Fibroblast of lung (primary cell): Measurements from ENCODE around the gene EEFSEC. TPM values are rescaled to one million over a fixed set of nuclear protein-coding genes. Genes with fewer than 3 reads are reported as not detected.

ENCODE experiments used
- DNase-seq, 2 donors: peaks; one replicate each; pipeline versions ENCODE4 v3.0.0 to v3.0.0-alpha.2; 2010; ENCODE audit warnings: low read depth in 2 of 2
- H2AFZ ChIP-seq: 2 replicates; pipeline ENCODE4 v1.5.1; 2012; ENCODE audit warnings: low read length, control low read depth, inconsistent platforms
- H3K27ac ChIP-seq: 2 replicates; pipeline ENCODE4 v1.5.1; 2011; ENCODE audit warnings: low read length, control low read depth; ENCODE audit not compliant: insufficient read depth
- H3K27me3 ChIP-seq: 2 replicates; pipeline ENCODE4 v1.5.1; 2011; ENCODE audit warnings: mild to moderate bottlenecking, low read length; ENCODE audit not compliant: control insufficient read depth, insufficient read depth
- H3K36me3 ChIP-seq: 2 replicates; pipeline ENCODE4 v1.5.1; 2011; ENCODE audit warnings: low read length; ENCODE audit not compliant: control insufficient read depth, insufficient read depth
- H3K4me1 ChIP-seq: 2 replicates; pipeline ENCODE4 v1.5.1; 2011; ENCODE audit warnings: low read length; ENCODE audit not compliant: control insufficient read depth, insufficient read depth; ENCODE audit errors: extremely low read depth
- H3K4me2 ChIP-seq: 2 replicates; pipeline ENCODE4 v1.5.1; 2011; ENCODE audit warnings: low read length, control low read depth; ENCODE audit not compliant: insufficient read depth; ENCODE audit errors: extremely low read depth
- H3K4me3 ChIP-seq, 4 experiments: fragments of 200-600 bp in 1 of 4; sonication (generic) in 1 of 4; replicated peaks in 1 of 4; 2 replicates each; pipeline ENCODE4 v1.5.1; 2011 to 2016; ENCODE audit warnings: low read length in 4 of 4, low read depth in 3 of 4, mild to moderate bottlenecking in 3 of 4, control low read depth in 2 of 4, inconsistent platforms in 1 of 4, mixed read lengths in 1 of 4; ENCODE audit not compliant: insufficient read depth in 1 of 4; ENCODE audit errors: control extremely low read depth in 1 of 4
- H3K79me2 ChIP-seq: 2 replicates; pipeline ENCODE4 v1.5.1; 2012; ENCODE audit warnings: mild to moderate bottlenecking, low read length, inconsistent platforms; ENCODE audit not compliant: control insufficient read depth, insufficient read depth
- H3K9ac ChIP-seq: 2 replicates; pipeline ENCODE4 v1.5.1; 2011; ENCODE audit warnings: mild to moderate bottlenecking, low read length, control low read depth; ENCODE audit not compliant: insufficient read depth
- H3K9me3 ChIP-seq: 2 replicates; pipeline ENCODE4 v1.5.1; 2012; ENCODE audit warnings: low read depth, low read length; ENCODE audit not compliant: control insufficient read depth, insufficient read depth
- H4K20me1 ChIP-seq: 2 replicates; pipeline ENCODE4 v1.5.1; 2011; ENCODE audit warnings: low read length; ENCODE audit not compliant: control insufficient read depth, insufficient read depth; ENCODE audit errors: extremely low read depth
- CTCF ChIP-seq, 2 donors: IDR thresholded peaks in 1 of 2; conservative IDR thresholded peaks in 1 of 2; 1 replicate in 1 of 2; 2 replicates in 1 of 2; pipeline ENCODE4 v1.5.1; 2011 to 2012; ENCODE audit warnings: low read length in 2 of 2, control low read depth in 1 of 2, inconsistent platforms in 1 of 2, low read depth in 1 of 2, mild to moderate bottlenecking in 1 of 2
- EZH2 ChIP-seq: IDR thresholded peaks from 2 replicates; pipeline ENCODE4 v1.5.1; 2012; ENCODE audit warnings: low read length, control low read depth, mild to moderate bottlenecking; ENCODE audit errors: missing control alignments
- polyA plus RNA-seq, 2 donors: library from polyadenylated mRNA; depleted of rRNA in 1 of 2; stranded (reverse) in 1 of 2; unstranded in 1 of 2; fragments of >200 nt; gene quantifications; 2 replicates each; pipeline ENCODE4 v1.2.1, GENCODE V29; 2011 to 2012; ENCODE audit warnings: missing spikeins in 1 of 2
- total RNA-seq: library from RNA; depleted of rRNA; stranded (reverse); fragments of >200 nt; gene quantifications from 2 replicates; pipeline ENCODE4 v1.2.1, GENCODE V29; 2014

The EEFSEC gene
- total and polyA plus RNA-seq, 2 donors (not counting 1 experiment from before 2014, with no cell fraction given) = 2.6 to 5.0 TPM

- Histone ChIP-seq H4K20me1 (no peaks in the 10 kb centered on the region), H3K4me2 (no peak overlapping the region), H2AFZ (no peak overlapping the region), H3K9ac (no peak overlapping the region), H3K9me3 (no peaks in the 10 kb centered on the region), H3K36me3 (no peaks in the 10 kb centered on the region), H3K79me2 (no peaks in the 10 kb centered on the region), H3K27ac (no peak overlapping the region), H3K4me3 (no peak overlapping the region), H3K4me1 (peaks cover 4% of the 10 kb centered on the region), H3K27me3 (no peaks in the 10 kb centered on the region)
- no peak for DNase-seq
- TF ChIP-seq EZH2 (no peak), CTCF (conservative IDR thresholded peaks at IDR 0.05 in 1 of 2, IDR thresholded peaks at IDR 0.05 in 1 of 2; ENCODE audit: low read depth in 1 of 2, low read length in 2 of 2) (no peak)
Measured at GRCh38 chr3:128247666-128248409, 94.6 kb downstream of the EEFSEC start.

GRCh38 chr3:128252083-128252482 lies 98.8 kb downstream of the EEFSEC start:
- H3K4me1 ChIP-seq = no peaks in the 10 kb centered on the region
- no peak overlapping the region for H3K9ac ChIP-seq
- no peak overlapping the region for H3K4me2 ChIP-seq
- no peak for DNase-seq
- TF ChIP-seq CTCF (conservative IDR thresholded peaks at IDR 0.05 in 1 of 2, IDR thresholded peaks at IDR 0.05 in 1 of 2; ENCODE audit: low read depth in 1 of 2, low read length in 2 of 2) (no peak), EZH2 (no peak)
- no peak overlapping the region for H2AFZ ChIP-seq
- no peak overlapping the region for H3K27ac ChIP-seq
- H3K79me2 ChIP-seq = no peaks in the 10 kb centered on the region
- H3K4me3 ChIP-seq = no peak overlapping the region
- no peaks in the 10 kb centered on the region for H3K27me3 ChIP-seq
- no peaks in the 10 kb centered on the region for H3K36me3 ChIP-seq
- H3K9me3 ChIP-seq = no peaks in the 10 kb centered on the region
- no peaks in the 10 kb centered on the region for H4K20me1 ChIP-seq

GRCh38 chr3:128253150-128253549 lies 99.9 kb downstream of the EEFSEC start:
- TF ChIP-seq EZH2 = no peak
- Histone ChIP-seq H3K4me1 (no peaks in the 10 kb centered on the region), H2AFZ (no peak overlapping the region), H3K79me2 (no peaks in the 10 kb centered on the region), H3K9ac (no peak overlapping the region), H3K9me3 (no peaks in the 10 kb centered on the region), H3K36me3 (no peaks in the 10 kb centered on the region), H3K4me3 (no peak overlapping the region), H4K20me1 (no peaks in the 10 kb centered on the region), H3K27me3 (no peaks in the 10 kb centered on the region), H3K4me2 (no peak overlapping the region), H3K27ac (no peak overlapping the region)
- no peak for DNase-seq
